GM18517 (cell line): ENCODE measurements around the gene CBX5.
"Not testable (repeated sequence)": the region's sequence is repeated elsewhere in the genome, so short reads cannot be mapped to it uniquely, and the experiment has no call there.

Experiments used
- ATAC-seq: cut with Tn5 transposase; IDR thresholded peaks from one replicate; pipeline ENCODE4 v1.9.1; 2021; ENCODE audit warnings: mild to moderate bottlenecking, moderate library complexity; ENCODE audit not compliant: unreplicated experiment

The CBX5 gene

DNA sequence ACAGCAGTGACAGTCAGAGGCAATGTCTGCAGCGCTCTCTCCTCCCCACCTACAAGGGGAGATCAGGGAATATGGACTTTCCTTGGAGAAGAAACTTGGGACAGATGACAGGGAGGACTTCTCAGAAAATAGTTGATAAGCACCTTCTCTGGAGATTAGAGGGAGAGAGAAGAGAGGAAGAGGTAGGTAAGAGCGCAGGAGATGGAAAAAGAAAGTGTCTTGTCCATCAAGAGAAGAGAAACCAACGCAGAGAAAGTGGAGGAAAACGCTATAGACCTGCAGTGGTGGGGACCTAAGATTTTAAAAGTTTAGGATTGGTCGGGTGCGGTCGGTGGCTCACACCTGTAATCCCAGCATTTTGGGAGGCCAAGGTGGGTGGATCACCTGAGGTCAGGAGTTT lies 75.6 kb downstream of the CBX5 start:
- no peak for ATAC-seq

- ATAC-seq, result no peak
Measured at GRCh38 chr12:54201001-54201794, 78.7 kb downstream of the CBX5 start.

- no peak for ATAC-seq
Measured at GRCh38 chr12:54200412-54200811, 79.5 kb downstream of the CBX5 start.

- ATAC-seq, result no peak
Measured at GRCh38 chr12:54199917-54200316, 80.0 kb downstream of the CBX5 start.

DNA sequence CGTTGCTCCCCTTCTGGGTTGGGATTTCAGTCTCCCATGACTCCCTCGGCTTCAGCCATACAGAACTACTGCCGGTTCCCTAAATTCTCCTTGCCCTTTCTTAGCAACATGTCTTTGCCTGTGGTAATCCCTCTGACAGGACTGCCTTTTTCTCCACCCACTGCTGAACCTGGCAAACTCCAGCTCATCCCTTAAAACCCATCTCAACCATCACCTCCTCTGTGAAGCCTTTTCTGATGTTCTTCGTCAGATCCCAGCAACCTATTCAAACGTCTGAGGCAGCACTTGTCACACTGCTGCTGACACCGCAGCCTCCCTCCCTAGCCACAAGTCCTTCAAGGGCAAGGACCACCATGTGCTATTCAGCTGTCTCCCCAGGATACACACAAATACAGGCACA lies 80.9 kb downstream of the CBX5 start:
- no peak for ATAC-seq

GRCh38 chr12:54197431-54197909 lies 82.5 kb downstream of the CBX5 start:
- no peak for ATAC-seq

- no peak for ATAC-seq
Measured at GRCh38 chr12:54197010-54197409, 82.9 kb downstream of the CBX5 start.

DNA sequence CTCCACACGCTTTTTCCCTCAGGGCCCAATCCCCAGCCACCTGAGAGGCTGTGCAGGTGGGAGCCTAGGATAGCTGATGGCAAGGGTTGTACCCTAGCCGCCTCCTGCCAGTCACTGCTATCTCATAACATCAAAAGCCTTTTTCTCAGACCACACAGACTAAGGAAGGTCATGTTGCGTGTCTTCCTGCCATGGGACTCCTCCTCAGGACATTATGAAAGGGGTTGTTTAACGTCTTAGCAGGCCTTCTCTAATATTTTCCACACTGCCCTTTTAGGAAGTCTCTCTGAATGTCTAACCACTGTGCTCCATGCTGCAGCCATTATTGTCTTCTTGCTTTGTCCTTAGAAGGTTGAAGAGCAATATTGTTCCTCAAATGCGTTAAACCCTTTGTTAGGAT lies 83.5 kb downstream of the CBX5 start:
- no peak for ATAC-seq

DNA sequence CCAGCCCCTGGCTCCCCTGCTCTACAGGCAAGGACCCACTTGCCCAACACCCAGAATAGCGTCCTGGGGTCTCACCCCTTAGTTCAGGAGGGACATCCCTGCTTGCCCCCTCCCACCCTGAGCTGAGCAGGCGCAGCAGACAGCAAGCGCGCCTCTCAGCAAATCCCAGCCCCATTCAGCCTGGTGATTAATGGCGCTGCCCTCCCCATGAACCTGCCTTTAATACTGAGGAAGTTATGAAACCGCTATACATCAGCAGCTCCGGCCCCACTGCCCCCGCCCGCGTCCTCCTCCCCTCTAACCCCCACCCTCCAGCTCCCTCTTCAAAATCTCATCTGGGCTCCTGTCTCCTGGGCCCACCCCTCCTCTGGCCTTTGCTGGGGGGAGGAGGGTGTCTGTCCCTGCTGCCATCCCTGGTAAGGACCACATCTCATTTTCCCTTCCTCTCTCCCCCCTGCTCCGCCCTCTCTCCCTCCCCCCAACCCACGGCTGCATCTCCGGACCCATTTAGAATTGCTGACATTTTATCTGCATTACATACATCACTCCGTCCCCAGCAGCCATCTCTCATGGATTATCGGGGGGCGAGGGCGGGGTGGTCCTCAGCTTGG lies 84.1 kb downstream of the CBX5 start:
- no peak for ATAC-seq

GRCh38 chr12:54195080-54195736 lies 84.7 kb downstream of the CBX5 start:
- ATAC-seq, result no peak

DNA sequence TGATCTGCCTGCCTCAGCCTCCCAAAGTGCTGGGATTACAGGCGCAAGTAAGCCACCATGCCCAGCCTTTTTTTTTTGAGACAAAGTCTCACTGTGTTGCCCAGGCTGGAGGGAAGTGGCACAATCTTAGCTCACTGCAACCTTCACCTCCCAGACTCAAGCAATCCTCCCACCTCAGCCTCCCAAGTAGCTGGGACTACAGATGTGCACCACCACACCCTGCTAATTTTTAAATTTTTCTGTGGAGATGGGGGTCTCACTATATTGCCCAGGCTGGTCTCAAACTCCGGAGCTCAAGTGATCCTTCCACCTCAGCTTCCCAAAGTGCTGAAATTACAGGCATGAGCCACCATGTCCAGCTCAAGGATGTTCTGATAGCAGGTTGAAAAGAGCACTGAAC lies 85.3 kb downstream of the CBX5 start:
- ATAC-seq, result not testable (repeated sequence)

- no peak for ATAC-seq
Measured at GRCh38 chr12:54193434-54193833, 86.5 kb downstream of the CBX5 start.

DNA sequence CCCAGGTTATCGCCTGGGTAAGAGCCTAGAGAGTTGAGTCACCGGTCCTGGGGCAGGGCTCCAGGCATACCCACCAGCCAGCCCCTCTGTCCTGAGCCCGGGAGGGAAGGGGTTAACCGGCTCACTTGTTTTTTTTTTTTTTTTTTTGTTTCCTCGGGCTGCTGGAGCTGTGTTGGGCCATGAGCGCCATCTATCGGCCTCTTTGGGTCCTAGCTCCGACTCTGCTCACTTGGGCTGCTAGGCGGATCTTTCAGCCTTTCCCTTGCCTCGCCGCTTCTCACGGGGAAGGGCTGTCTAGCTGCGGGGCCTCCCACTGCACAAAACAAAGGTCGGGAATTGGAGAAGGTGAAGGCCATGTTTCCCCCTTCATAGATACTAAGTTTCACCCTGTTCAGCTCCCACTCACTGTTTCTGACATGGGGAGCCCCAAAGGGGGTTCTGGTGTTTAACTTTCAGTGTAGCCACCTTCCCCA lies 88.3 kb downstream of the CBX5 start:
- peak; percentile 45 for ATAC-seq

GRCh38 chr12:54191126-54191525 lies 88.8 kb downstream of the CBX5 start:
- no peak for ATAC-seq

GRCh38 chr12:54189198-54189539 lies 90.8 kb downstream of the CBX5 start:
- ATAC-seq, result peak; percentile 16

DNA sequence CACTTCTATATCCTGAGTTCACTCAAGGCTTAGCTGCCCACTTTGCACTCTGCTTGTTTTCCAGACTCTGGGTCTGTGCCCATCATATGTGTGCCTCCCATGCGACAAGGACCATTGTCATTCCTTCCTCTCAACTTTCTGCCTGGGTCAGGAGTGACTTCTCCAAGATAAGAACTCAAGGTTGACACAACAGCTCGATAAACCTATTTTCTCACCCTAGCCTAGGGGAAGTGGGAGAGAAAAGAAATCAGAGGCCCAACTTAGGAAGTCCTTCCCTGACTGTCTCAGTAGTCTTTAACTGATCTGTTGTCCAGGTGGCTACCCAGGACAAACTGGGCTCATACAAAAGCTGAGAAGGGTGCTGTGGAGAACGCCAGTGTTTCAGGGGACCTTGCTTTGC lies 92.8 kb downstream of the CBX5 start:
- no peak for ATAC-seq

DNA sequence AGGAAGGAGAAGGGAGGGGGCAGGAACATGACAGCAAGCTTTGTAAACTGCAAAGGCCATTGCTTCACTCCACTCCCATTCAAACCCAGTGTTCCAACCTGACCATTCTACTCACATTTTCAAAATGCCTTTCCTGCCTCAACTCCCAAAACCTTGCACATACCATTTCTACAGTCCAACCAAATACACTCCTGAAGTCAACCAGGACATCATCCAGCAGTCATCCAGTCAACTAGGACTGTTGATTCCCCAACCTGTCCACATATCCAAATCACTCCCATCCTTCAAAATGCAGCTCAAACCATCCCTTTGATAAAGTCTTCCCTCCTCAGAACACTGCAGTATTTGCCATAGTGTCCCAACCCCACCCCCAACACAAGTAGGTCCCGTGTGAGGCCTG lies 94.0 kb downstream of the CBX5 start:
- ATAC-seq, result no peak

GRCh38 chr12:54185297-54185696 lies 94.6 kb downstream of the CBX5 start:
- ATAC-seq, result not testable (repeated sequence)

GRCh38 chr12:54184024-54184805 lies 95.7 kb downstream of the CBX5 start:
- no peak for ATAC-seq

DNA sequence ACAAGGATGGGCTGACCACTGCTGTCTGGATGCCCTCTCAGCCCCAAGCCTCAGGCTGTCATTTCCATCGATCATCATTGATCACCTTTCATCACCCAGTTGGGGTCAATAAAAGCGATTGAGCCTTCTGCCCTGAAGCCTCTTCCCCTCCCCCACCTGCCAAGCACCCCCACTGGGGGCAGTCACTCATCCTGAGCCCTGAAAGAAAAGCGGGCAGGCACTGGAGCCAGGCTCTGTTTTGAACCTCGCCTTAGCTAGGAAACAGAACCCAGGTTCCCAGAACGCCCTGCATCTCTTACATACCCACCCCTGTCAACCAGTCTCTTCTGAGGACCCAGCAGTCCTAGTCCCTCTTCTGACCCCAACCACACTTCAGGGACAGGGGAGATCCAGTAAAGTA lies 96.9 kb downstream of the CBX5 start:
- no peak for ATAC-seq

DNA sequence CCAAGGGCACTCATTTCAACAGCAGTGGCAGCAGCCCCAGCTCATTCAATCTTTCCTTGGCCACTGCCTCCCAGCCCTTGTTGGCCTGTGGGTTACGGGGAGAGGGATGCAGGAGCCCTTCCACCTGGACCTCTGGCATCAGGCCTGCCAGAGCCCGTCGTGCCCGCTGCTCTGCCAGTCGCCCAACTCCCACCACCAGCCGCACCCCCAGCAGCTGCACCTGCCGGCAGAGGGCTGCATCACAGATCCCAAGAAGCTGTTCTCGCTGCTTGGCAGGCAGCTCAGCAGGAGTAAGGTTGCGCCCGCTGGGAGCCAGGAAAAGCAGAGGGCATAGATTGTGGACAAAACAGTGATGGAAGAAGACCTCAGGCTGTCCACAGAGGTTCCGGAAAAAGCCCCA lies 97.8 kb downstream of the CBX5 start:
- ATAC-seq, result no peak
